Measurements from ENCODE around the gene MYO1A. TPM values are rescaled to one million over a fixed set of nuclear protein-coding genes. Genes with fewer than 3 reads are reported as not detected.
A peak's percentile ranks its signal among the peaks of the same experiment; 100 is the strongest.

Gene MYO1A
- total and polyA plus RNA-seq, 2 of the 13 experiments (the other 11 are each of a cell fraction or from before 2014, with no cell fraction given) = 5.3 to 6.0 TPM

- WGBS (ENCODE audit: low lambda C conversion rate) = 2% methylated on average over 21 of the region's 52 CpGs
Measured at GRCh38 chr12:57087010-57087690, 37.2 kb upstream of the MYO1A start.

More at GRCh38 chr12:57087010-57087690, 37.2 kb upstream of the MYO1A start:
- Histone ChIP-seq H3K36me3 (replicated peaks in 1 of 2; ENCODE audit: control insufficient read depth in 1 of 2, insufficient read depth in 2 of 2, low read length in 2 of 2) (peaks cover 1 to 14% of the 10 kb centered on the region in 2 experiments; a peak in 4 of 5 replicates), H3K27me3 (ENCODE audit: control insufficient read depth in 1 of 2, insufficient read depth in 2 of 2, low read length in 2 of 2) (no peaks in the 10 kb centered on the region; a peak in 1 of 5 replicates), H3K4me2 (ENCODE audit: low read depth, low read length) (peak overlapping the region; percentile 90), H3K9me3 (ENCODE audit: low read length) (no peaks in the 10 kb centered on the region), H2AFZ (ENCODE audit: low read length) (no peak overlapping the region), H3K9ac (ENCODE audit: insufficient read depth, low read depth, low read length) (peak overlapping the region; percentile 70), H3K4me3 (replicated peaks in 1 of 3; ENCODE audit: insufficient read depth in 1 of 3, low read depth in 2 of 3, low read length in 3 of 3) (peak overlapping the region; percentile 64 to 82 (median 70)), H4K20me1 (ENCODE audit: insufficient read depth, low read length) (no peaks in the 10 kb centered on the region), H3K4me1 (ENCODE audit: insufficient read depth, low read length) (peaks cover 28% of the 10 kb centered on the region), H3K79me2 (ENCODE audit: insufficient read depth, low read length) (peaks cover 15% of the 10 kb centered on the region), H3K27ac (ENCODE audit: extremely low read length, insufficient read depth, low read length) (peak overlapping the region; percentile 88)
- BruUV-seq (replicated peaks) = no TSS peak
- FAIRE-seq (no peak), DNase-seq (ENCODE audit: low spot score) (no peak), ATAC-seq (peak; percentile 10)
- ChIA-PET CTCF (ENCODE audit: low intra/inter-chr PET ratio, low total read pairs) (interaction anchor here (0.6 kb wide), 1 partner anchor 78 kb away, joined by 3 read pairs; no protein-coding TSS in a partner anchor), POLR2A (interaction anchor here (0.9 to 5.0 kb wide), 9 partner anchors 8 to 142 kb away, joined by 3 to 184 read pairs (median 5); partner anchors contain the start of genes LRP1, NEMP1, SHMT2 and STAT6)
- in situ Hi-C loops (cut with HindIII; ENCODE audit: extremely low pct_ligation_motif_present, low pct_unique_long_range_greater_than_20kb) = no loop called here
- intact Hi-C loops (cut with micrococcal nuclease; ENCODE audit: unreplicated experiment) = no loop called here
- TF ChIP-seq MATR3 (CRISPR knock-in tag; IDR thresholded peaks at IDR 0.05) (no peak), ZNF879 (CRISPR knock-in tag; IDR thresholded peaks at IDR 0.05) (no peak), PRDM10 (CRISPR knock-in tag; IDR thresholded peaks at IDR 0.05; ENCODE audit: low read depth) (no peak), PCBP1 (IDR thresholded peaks at IDR 0.05; ENCODE audit: borderline replicate concordance, low read depth, low read length) (0 out of 2 replicates have a peak, but pooled peaks have one; percentile 34), HNRNPK (IDR thresholded peaks at IDR 0.05; ENCODE audit: low read depth, low read length, poor library complexity, severe bottlenecking) (peak; percentile 29), ERF (CRISPR knock-in tag; IDR thresholded peaks at IDR 0.05) (peak; percentile 17; the same call in 1 of the 2 replicates), ZNF777 (CRISPR knock-in tag; IDR thresholded peaks at IDR 0.05) (0 out of 2 replicates have a peak, but pooled peaks have one; percentile 9), ZNF510 (CRISPR knock-in tag; IDR thresholded peaks at IDR 0.05; ENCODE audit: low read depth) (0 out of 2 replicates have a peak, but pooled peaks have one; percentile 1), NR2F1 (CRISPR knock-in tag; IDR thresholded peaks at IDR 0.05) (no peak), KLF6 (CRISPR knock-in tag; IDR thresholded peaks at IDR 0.05) (peak; percentile 26; the same call in 1 of the 2 replicates), GABPB1 (CRISPR knock-in tag; IDR thresholded peaks at IDR 0.05) (peak; percentile 60; the same call in 1 of the 2 replicates), ARID5B (CRISPR knock-in tag; IDR thresholded peaks at IDR 0.05) (no peak), RBFOX2 (IDR thresholded peaks at IDR 0.05; ENCODE audit: low read depth, low read length) (peak; percentile 48; the same call in 1 of the 2 replicates), ARNT2 (CRISPR knock-in tag; IDR thresholded peaks at IDR 0.05; ENCODE audit: low read depth) (0 out of 2 replicates have a peak, but pooled peaks have one; percentile 22), KDM2A (CRISPR knock-in tag; IDR thresholded peaks at IDR 0.05; ENCODE audit: borderline replicate concordance, low read depth) (0 out of 2 replicates have a peak, but pooled peaks have one; percentile 5), ZNF776 (CRISPR knock-in tag; IDR thresholded peaks at IDR 0.05) (no peak)

All from HepG2 (cell line).